Measurements from ENCODE around the gene TMEM59L. TPM values are rescaled to one million over a fixed set of nuclear protein-coding genes. Genes with fewer than 3 reads are reported as not detected.

The TMEM59L gene
- polyA plus RNA-seq, 1 of the 3 experiments (the other 2 are of a cell fraction), result 9.6 TPM

GRCh38 chr19:18629166-18630088 lies 16.8 kb downstream of the TMEM59L start:
- Histone ChIP-seq H3K4me3 (ENCODE audit: low read depth in 2 of 2, low read length in 1 of 2) (no peak overlapping the region), H3K4me2 (no peak overlapping the region), H3F3A (replicated peaks; ENCODE audit: insufficient read depth) (no peaks in the 10 kb centered on the region), H4K20me1 (ENCODE audit: insufficient read depth) (no peaks in the 10 kb centered on the region), H3K9me2 (no peaks in the 10 kb centered on the region), H3K79me2 (ENCODE audit: insufficient read depth) (no peaks in the 10 kb centered on the region), H3K27me3 (ENCODE audit: insufficient read depth) (no peaks in the 10 kb centered on the region), H3K4me1 (ENCODE audit: control insufficient read depth in 1 of 2, insufficient read depth in 2 of 2, low read depth in 1 of 2, low read length in 1 of 2) (peaks cover 0 to 14% of the 10 kb centered on the region in 2 experiments; a peak in 1 of 4 replicates), H3K36me3 (replicated peaks in 1 of 2; ENCODE audit: control insufficient read depth in 1 of 2, insufficient read depth in 2 of 2, low read length in 1 of 2) (no peaks in the 10 kb centered on the region), H3K27ac (ENCODE audit: low read depth in 2 of 2, low read length in 1 of 2) (no peak overlapping the region), H2AFZ (ENCODE audit: low read depth) (no peak overlapping the region), H3K9me3 (no peaks in the 10 kb centered on the region), H3K9ac (no peak overlapping the region)
- ChIA-PET CTCF (interaction anchor here (0.7 to 2.1 kb wide), 5 partner anchors 26 to 238 kb away, joined by 3 to 6 read pairs (median 5); no protein-coding TSS in a partner anchor), POLR2A (no interaction called here)
- WGBS (ENCODE audit: low lambda C conversion rate), result 82% methylated on average over 14 of the region's 15 CpGs
- peak in 1 of 2 experiments; percentile 79; a peak in 2 of 4 replicates for TF ChIP-seq EP300 (IDR thresholded peaks at IDR 0.05; ENCODE audit: borderline replicate concordance in 1 of 2, low read depth in 1 of 2, low read length in 1 of 2)
- TF ChIP-seq JUND (IDR thresholded peaks at IDR 0.05), result no peak
- no peak for TF ChIP-seq USF1 (IDR thresholded peaks at IDR 0.05; ENCODE audit: borderline replicate concordance, low read depth)
- TF ChIP-seq SMC3 (IDR thresholded peaks at IDR 0.05; ENCODE audit: low read depth, low read length), result no peak
- TF ChIP-seq RFX5 (IDR thresholded peaks at IDR 0.05; ENCODE audit: low read length), result no peak
- DNase-seq, result no peak

- no peaks in the 10 kb centered on the region for H3K36me3 ChIP-seq (replicated peaks in 1 of 2; ENCODE audit: control insufficient read depth in 1 of 2, insufficient read depth in 2 of 2, low read length in 1 of 2)
- H3K9me3 ChIP-seq, result no peaks in the 10 kb centered on the region
- no peak for TF ChIP-seq CTCF (IDR thresholded peaks at IDR 0.05)
- TF ChIP-seq MAX (IDR thresholded peaks at IDR 0.05; ENCODE audit: low read depth), result no peak
- no peak for TF ChIP-seq TAF1 (IDR thresholded peaks at IDR 0.05; ENCODE audit: borderline replicate concordance, low read depth, low read length)
- no peak for TF ChIP-seq REST (IDR thresholded peaks at IDR 0.05; ENCODE audit: low read depth, low read length)
- TF ChIP-seq MXI1 (IDR thresholded peaks at IDR 0.05; ENCODE audit: low read depth, low read length), result no peak
- no peak for TF ChIP-seq JUND (IDR thresholded peaks at IDR 0.05)
- TF ChIP-seq IRF3 (IDR thresholded peaks at IDR 0.05; ENCODE audit: low read depth, low read length), result no peak
- no peak for TF ChIP-seq FOXJ3 (CRISPR knock-in tag; IDR thresholded peaks at IDR 0.05)
- TF ChIP-seq USF2 (IDR thresholded peaks at IDR 0.05; ENCODE audit: borderline replicate concordance, low read depth, low read length), result no peak
- TF ChIP-seq FOSL2 (IDR thresholded peaks at IDR 0.05; ENCODE audit: borderline replicate concordance, low read depth), result no peak
These were observed 20.7 kb downstream of the TMEM59L start for GRCh38 chr19:18633321-18633720.

More at GRCh38 chr19:18633321-18633720, 20.7 kb downstream of the TMEM59L start:
- Histone ChIP-seq H3K4me1 (ENCODE audit: control insufficient read depth in 1 of 2, insufficient read depth in 2 of 2, low read depth in 1 of 2, low read length in 1 of 2) (peaks cover 0 to 28% of the 10 kb centered on the region in 2 experiments; a peak in 2 of 4 replicates), H3K79me2 (ENCODE audit: insufficient read depth) (peaks cover 11% of the 10 kb centered on the region), H2AFZ (ENCODE audit: low read depth) (no peak overlapping the region), H3K4me3 (ENCODE audit: low read depth in 2 of 2, low read length in 1 of 2) (no peak overlapping the region), H4K20me1 (ENCODE audit: insufficient read depth) (no peaks in the 10 kb centered on the region), H3K9me2 (no peaks in the 10 kb centered on the region), H3K4me2 (no peak overlapping the region), H3K27ac (ENCODE audit: low read depth in 2 of 2, low read length in 1 of 2) (no peak overlapping the region; a peak in 1 of 4 replicates), H3K9ac (no peak overlapping the region), H3F3A (replicated peaks; ENCODE audit: insufficient read depth) (peaks cover 4% of the 10 kb centered on the region), H3K27me3 (ENCODE audit: insufficient read depth) (no peaks in the 10 kb centered on the region)
- POLR2A ChIA-PET, result no interaction called here
- CTCF ChIA-PET, result interaction anchor here (0.8 kb wide), 1 partner anchor 39 kb away, joined by 3 read pairs; no protein-coding TSS in a partner anchor
- DNase-seq, result peak; percentile 50
- 43% methylated on average over 4 of the region's 8 CpGs for WGBS (ENCODE audit: low lambda C conversion rate)

All from SK-N-SH (cell line).